GM19372 (cell line): Measurements from ENCODE around the gene MIER2.

Experiments
- ATAC-seq: cut with Tn5 transposase; IDR thresholded peaks from one replicate; pipeline ENCODE4 v1.9.1; 2021; ENCODE audit warnings: mild to moderate bottlenecking, low read depth, moderate library complexity; ENCODE audit not compliant: unreplicated experiment

The MIER2 gene

DNA sequence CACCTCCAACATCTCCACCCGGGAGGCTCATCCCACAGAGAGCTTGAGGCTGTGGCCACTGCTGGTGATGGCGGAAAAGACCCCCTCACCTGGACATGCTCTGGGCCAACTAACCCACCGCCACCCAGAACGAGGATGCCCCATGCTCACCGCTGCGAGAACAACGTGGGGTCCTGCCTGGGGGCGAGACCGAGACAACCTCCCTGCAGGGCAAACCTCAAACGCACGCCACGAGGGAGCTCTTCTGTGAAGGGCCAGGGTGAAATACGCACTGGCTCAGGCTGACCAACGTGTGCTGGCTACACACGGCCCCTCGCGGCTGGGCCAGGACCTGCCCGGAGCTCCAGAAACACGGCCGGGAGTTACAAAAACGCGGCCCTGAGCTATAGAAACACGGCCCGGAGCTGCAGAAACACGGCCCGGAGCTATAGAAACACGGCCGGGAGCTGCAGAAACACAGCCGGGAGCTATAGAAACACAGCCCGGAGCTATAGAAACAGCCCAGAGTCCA is 34.4 kb downstream of the MIER2 start:
- ATAC-seq = no peak

DNA sequence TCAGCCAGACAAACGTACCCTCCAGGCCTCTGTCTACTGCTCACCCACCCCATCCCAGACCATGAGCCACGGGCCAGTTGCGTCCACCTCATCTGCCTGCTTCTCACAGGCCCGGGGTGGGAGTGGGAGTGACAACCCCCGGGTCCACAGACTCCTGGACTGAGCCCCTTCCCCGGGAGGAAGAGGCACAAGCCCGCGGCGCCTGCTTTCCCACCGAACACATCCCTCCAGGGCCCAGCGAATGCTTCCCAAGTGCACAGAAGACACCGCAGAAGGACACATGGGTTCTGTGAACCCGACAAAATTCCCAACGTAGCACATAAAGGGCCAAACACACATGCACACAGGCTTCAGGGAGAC is 35.4 kb downstream of the MIER2 start:
- no peak for ATAC-seq

DNA sequence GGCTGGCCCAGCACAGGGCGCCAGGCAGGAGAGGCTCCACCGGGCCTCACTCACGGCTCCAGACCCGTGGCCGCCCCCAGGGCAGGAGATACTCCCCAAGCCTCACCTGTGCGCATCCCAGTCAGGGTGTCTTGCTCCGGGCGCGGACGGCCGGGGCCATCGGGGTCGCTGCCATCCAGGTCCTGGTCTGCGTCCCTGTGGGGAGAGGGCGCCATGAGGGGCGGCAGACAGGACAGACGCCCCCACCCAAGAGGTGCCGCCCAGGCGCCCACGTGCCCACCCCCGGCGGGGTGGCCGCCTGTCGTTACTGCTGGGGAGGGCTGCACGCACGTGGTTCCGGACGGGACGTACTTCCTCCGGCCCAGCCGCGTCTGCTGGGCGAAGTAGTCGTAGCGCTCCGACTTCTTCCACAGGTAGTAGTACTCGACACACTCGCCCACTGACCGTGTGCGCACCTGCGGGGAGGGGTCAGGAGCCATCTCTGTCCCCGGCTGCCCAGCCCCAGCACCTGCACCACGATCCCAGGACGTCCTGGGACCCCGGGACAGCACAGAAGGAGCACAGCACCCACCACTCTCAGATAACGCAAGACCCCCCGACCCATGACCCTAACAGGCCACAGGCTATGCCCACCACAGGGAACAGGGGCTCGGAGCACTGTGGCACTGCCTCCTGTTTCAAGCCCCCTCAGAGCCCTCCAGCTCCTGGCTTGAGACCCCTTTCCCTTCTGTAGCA is 36.0 kb downstream of the MIER2 start:
- no peak for ATAC-seq

DNA sequence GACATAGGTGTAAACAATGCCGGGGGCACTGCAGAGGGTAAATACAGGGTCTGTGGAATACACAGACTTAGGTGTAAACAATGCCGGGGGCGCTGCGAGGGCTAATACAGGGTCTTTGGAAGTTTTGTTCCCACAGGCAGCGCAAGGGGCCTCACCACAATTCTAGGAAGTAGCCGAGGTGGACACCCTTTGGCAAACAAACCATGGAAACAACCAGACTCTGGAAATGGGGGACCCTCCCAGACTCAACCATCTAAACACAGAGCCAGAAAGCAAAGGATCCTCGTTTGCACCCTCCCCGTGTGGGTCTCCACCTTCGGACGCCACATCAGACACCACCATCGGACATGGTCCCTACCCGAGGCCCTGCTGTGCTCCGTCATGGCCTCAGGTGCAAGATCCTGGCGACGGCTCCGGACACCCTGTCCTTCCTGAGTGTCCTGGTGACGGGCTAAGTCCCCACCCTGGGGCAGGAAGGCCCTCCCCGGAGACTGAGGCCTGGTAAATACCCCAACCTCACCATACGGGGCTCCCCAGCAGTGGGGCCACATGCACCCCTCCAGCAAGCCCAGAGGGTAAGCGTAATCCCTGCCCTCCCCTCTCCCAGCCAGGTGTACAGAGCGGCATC is 36.7 kb downstream of the MIER2 start:
- no peak for ATAC-seq

DNA sequence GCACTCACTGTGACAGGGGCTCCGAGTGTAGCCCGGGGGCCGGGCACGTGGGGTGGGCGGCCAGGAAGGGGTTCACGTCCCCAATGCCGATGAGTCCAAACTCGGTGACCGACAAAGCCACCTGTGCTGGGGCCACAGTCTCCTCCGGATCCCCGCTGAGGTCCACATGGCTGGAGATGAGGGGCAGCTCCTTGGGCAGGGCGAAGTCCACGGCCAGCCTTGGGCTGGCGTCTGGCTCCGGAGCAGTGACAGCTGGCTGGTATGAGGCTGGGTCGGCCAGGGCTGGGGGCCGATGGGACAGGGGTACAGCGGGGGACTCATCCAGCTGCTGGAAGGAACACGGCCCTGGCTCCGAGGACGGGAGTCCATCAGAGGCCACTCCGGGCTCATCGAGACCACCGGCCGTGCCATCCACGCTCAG is 37.5 kb downstream of the MIER2 start:
- ATAC-seq = no peak

DNA sequence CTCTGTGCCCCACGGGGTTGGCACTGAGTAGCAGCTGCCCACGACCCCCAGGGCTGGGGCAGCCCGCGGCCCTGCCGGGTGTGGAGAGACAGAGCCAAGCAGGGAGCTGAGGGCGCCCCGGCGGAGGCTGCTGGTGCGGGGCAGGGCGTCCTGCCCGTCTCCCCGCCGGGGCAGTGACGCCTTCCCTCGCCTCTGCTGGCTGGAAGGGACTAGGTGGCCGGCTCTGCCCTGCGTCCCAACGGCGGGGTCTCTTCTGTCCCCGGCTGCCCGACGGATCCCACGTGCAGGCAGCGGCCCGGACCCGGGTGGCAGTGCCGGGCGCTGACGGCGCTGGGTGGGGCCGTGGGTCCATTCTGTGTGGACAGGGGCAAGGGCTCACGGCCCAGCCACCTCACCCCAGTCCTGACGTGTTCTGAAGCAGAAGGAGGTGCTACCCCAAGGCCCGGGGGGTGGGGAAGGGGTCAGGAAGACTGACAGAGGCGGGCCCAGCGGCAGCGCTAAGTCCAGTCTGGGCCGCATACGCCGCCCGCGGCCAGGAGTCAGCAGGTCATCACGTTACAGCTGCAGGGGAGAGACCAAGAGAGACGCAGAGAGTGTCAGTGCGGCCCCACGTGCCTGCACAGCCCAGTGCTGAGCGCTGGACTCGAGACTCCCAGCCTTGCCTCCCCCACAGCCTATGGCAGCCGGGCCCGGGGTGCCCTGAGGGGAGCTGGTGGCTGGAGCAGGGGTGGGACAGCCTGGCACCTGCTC is 38.3 kb downstream of the MIER2 start:
- ATAC-seq = no peak

DNA sequence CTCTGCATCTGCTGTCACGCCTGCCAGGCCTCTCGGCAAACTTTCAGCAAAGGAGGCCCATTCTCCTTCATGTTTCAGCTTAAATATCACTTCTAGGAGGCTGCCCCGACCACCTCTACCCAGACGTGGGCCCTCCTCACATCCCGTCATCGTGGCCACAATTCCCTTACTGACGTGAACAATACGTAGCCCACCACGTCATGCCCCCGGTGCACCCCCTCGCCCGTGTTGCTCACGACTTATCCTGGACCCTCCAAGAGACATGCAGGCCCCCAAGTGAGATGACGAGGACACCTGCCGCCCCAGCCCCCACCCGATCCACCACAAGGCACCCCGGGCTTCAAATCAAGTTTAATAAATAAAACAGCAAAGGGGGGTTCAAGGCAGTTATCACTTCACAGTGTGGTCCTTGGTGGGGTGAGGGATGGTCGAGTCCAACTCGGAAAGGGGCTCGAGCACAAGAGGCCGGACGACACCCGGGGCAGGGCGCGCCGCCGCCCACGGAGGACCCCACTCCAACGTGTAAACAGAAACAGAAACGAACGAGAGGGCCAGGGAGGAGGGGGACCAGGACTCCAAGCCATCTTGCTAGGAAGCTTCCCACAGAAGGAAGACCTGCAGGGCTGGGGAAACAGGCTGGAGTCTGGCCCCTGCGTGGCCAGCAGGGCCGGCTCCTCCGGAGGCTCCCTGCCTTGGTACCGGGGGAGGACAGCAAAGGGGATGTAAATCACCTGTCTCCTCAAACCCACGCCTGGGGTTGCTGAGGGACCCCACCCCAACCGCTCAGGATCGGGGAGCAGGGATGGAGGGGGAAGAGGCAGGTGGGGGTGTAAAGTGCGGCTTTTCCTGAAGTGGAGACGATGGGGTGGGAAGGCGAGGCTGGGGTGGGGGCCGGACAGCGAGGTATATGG is 39.1 kb downstream of the MIER2 start:
- ATAC-seq = no peak

- no peak for ATAC-seq
These were observed 47.9 kb downstream of the MIER2 start for GRCh38 chr19:296476-297225.

GRCh38 chr19:295687-296370 is 48.8 kb downstream of the MIER2 start:
- ATAC-seq = no peak

- no peak for ATAC-seq
These were observed 49.5 kb downstream of the MIER2 start for GRCh38 chr19:294946-295686.

- ATAC-seq = no peak
These were observed 50.2 kb downstream of the MIER2 start for GRCh38 chr19:294341-294945.

DNA sequence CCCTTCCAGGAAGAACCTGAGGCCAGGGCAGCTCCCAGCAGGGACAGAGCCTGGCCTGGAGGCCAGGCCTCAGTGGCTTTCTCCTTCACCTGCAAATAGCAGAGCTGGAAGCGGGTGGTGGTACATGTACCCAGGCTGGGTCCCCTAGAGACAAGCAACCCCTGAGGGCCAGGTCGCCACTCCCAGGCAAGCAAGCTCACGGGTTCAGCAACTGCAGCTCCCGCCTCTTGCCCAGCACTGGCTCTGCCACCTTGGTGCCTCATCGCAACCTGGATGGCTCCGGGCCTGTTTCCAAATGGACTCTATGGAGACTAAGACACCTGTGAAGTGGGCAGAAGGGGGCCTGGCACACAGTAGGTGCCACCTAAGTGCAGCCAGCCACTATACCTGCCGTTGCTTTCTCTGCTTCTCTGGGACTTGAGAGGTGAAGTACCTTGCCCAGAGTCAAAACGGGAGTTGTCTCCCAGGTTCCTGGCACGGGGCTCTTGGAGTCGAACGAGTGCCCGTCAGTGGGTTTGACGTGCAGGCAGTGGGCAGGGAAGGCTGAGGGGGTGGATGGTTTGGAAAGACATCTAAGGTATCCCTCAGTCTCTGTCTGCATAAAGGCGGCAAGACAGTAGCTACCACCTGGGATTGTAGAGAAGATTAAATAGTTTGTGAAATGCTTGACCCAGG is 51.0 kb downstream of the MIER2 start:
- no peak for ATAC-seq

GRCh38 chr19:292951-293350 is 51.6 kb downstream of the MIER2 start:
- no peak for ATAC-seq

GRCh38 chr19:292281-292884 is 52.2 kb downstream of the MIER2 start:
- ATAC-seq = no peak

- ATAC-seq = no peak
These were observed 52.9 kb downstream of the MIER2 start for GRCh38 chr19:291561-292280.

- no peak for ATAC-seq
These were observed 53.5 kb downstream of the MIER2 start, which contains the start of gene PLPP2 for GRCh38 chr19:291006-291521. Gene PLPP2 (minus strand): TSS chr19:291403. CDS start chr19:291336, 67 bp downstream.
